ENCODE measurements around the gene PPP1R15B. TPM values are rescaled to one million over a fixed set of nuclear protein-coding genes. Genes with fewer than 3 reads are reported as not detected.

PPP1R15B gene
- total and polyA plus RNA-seq, 2 of the 4 experiments (the other 2 are of a cell fraction), result 14.9 to 15.0 TPM

- no peak overlapping the region for H3K4ac ChIP-seq (ENCODE audit: low read depth, low read length)
- no peaks in the 10 kb centered on the region; the same call in 1 of the 2 replicates for H3K4me1 ChIP-seq (ENCODE audit: control insufficient read depth, insufficient read depth, low read length)
- H3K23ac ChIP-seq (ENCODE audit: low read depth, low read length), result no peak overlapping the region
- WGBS, 2 experiments (ENCODE audit: extremely low coverage in 2 of 2, insufficient read length in 1 of 2), result 94% methylated on average over 4 of the region's 11 CpGs; no CpG with 5 or more reads in 1 of the 2 experiments
- no peak overlapping the region for H3K4me3 ChIP-seq (ENCODE audit: insufficient read depth, low read depth, low read length)
- no peak overlapping the region for H2BK15ac ChIP-seq (ENCODE audit: low read depth, low read length)
- no peak overlapping the region for H3K4me2 ChIP-seq (ENCODE audit: low read depth, low read length)
- no peaks in the 10 kb centered on the region for H3K27me3 ChIP-seq (ENCODE audit: control insufficient read depth, insufficient read depth, low read length)
- H2BK5ac ChIP-seq (ENCODE audit: low read depth, low read length, poor library complexity, severe bottlenecking), result no peak overlapping the region
- in situ Hi-C loops (cut with MboI; ENCODE audit: low sequenced_read_pairs), result no loop called here
- H2AFZ ChIP-seq (replicated peaks; ENCODE audit: low read length, poor library complexity), result no peak overlapping the region
- POLR2A ChIA-PET (ENCODE audit: unreplicated experiment), result no interaction called here
- H3K18ac ChIP-seq (ENCODE audit: low read depth, low read length), result no peak overlapping the region
- H3K14ac ChIP-seq (replicated peaks; ENCODE audit: low read depth, low read length), result no peak overlapping the region
- H2BK20ac ChIP-seq (ENCODE audit: low read depth, low read length), result no peak overlapping the region
- no peak overlapping the region for H2AK5ac ChIP-seq (ENCODE audit: low read depth, low read length)
- intact Hi-C loops (cut with micrococcal nuclease), result no loop called here
- H4K8ac ChIP-seq (ENCODE audit: low read depth in 2 of 2, low read length in 2 of 2), result no peak overlapping the region
- TF ChIP-seq RFX5 (IDR thresholded peaks at IDR 0.05; ENCODE audit: low read depth, low read length) (no peak), MAZ (IDR thresholded peaks at IDR 0.05; ENCODE audit: borderline replicate concordance, low read depth, low read length) (no peak)
- CTCF ChIA-PET, result interaction anchor here (1.4 to 1.5 kb wide), 2 partner anchors 13 to 59 kb away, joined by 3 to 6 read pairs; no protein-coding TSS in a partner anchor
- H3K9me1 ChIP-seq (ENCODE audit: insufficient read depth, low read length), result no peaks in the 10 kb centered on the region
- H3K79me1 ChIP-seq (ENCODE audit: low read depth in 1 of 2, low read length in 2 of 2), result no peaks in the 10 kb centered on the region
- no peak overlapping the region for H4K5ac ChIP-seq (ENCODE audit: low read depth, low read length)
- no peak overlapping the region for H2AK9ac ChIP-seq (replicated peaks; ENCODE audit: low read depth, low read length, poor library complexity)
- H3K9me3 ChIP-seq (ENCODE audit: control insufficient read depth, insufficient read depth, low read length), result no peaks in the 10 kb centered on the region
- H4K91ac ChIP-seq (ENCODE audit: insufficient read depth, low read depth, low read length), result no peak overlapping the region
- no peak overlapping the region for H3K56ac ChIP-seq (ENCODE audit: extremely low read depth, insufficient read depth, low read length)
- DNase-seq (no peak), ATAC-seq (ENCODE audit: low read depth) (no peak)
- H3K27ac ChIP-seq (ENCODE audit: insufficient read depth, low read length), result no peak overlapping the region
- H4K20me1 ChIP-seq (ENCODE audit: insufficient read depth, low read length), result no peaks in the 10 kb centered on the region; the same call in 1 of the 2 replicates
- dilution Hi-C loops (cut with HindIII; ENCODE audit: low sequenced_read_pairs, unreplicated experiment), result no loop called here
- H3K9ac ChIP-seq (ENCODE audit: low read depth, low read length), result no peak overlapping the region
- H3K36me3 ChIP-seq (ENCODE audit: control insufficient read depth, insufficient read depth, low read length), result peaks cover 23% of the 10 kb centered on the region
- no TSS peak for BruUV-seq (replicated peaks)
- no peak overlapping the region for H2BK120ac ChIP-seq (ENCODE audit: low read depth, low read length)
Measured at GRCh38 chr1:204443871-204444581, 32.4 kb upstream of the PPP1R15B start.
